ENCODE results near the gene MAP3K9. TPM values are rescaled to one million over a fixed set of nuclear protein-coding genes. Genes with fewer than 3 reads are reported as not detected.

The MAP3K9 gene
- total and polyA plus RNA-seq, 7 donors, result 0.36 to 4.7 (median 0.60) TPM

DNA sequence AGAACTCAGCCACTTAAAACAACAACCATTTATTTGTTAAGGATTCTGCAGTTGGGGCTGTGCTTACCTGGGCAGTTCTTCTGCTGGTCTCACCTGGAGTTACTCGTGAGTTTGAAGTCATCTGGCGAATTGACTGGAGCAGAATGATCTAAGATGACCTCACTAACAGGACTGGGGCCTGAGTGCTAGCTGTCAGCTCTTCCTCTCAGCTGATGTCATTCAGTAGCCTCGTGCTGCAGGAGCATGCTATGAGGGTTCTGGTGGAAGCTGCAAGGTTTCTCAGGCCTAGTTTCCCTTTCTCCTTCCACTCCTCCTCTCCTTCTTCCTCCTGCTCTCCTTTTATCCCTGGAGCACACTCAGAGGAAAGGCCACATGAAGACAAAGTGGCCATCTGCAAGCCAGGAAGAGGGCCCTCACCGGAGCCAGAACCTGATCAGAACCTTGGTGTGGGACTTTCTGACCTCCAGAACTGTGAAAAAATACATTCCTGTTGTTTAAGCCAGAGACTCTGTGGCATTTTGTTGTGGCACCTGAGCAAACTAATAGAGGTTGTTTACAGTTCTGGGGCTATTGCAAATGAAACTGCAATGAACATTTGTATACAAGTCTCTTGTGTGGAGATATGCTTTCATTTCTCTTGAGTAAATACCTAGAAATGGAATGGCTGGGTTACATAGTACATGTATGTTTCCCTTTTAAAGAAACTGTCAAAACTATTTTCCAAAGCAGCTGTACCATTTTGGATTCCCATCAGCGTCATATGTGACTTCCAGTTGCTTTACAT, 21.9 kb upstream of the MAP3K9 start:
- intact Hi-C loops (cut with DNase I), result no loop called here
- DNase-seq, result no peak
- Histone ChIP-seq H3K4me1 (no peaks in the 10 kb centered on the region), H3K36me3 (no peaks in the 10 kb centered on the region), H3K9me3 (no peaks in the 10 kb centered on the region), H3K27me3 (no peaks in the 10 kb centered on the region), H3K27ac (no peak overlapping the region), H3K4me3 (no peak overlapping the region)
- WGBS, 2 donors, result 66 to 67% methylated on average over 5 of the region's 5 CpGs
- TF ChIP-seq, protein P1, sequence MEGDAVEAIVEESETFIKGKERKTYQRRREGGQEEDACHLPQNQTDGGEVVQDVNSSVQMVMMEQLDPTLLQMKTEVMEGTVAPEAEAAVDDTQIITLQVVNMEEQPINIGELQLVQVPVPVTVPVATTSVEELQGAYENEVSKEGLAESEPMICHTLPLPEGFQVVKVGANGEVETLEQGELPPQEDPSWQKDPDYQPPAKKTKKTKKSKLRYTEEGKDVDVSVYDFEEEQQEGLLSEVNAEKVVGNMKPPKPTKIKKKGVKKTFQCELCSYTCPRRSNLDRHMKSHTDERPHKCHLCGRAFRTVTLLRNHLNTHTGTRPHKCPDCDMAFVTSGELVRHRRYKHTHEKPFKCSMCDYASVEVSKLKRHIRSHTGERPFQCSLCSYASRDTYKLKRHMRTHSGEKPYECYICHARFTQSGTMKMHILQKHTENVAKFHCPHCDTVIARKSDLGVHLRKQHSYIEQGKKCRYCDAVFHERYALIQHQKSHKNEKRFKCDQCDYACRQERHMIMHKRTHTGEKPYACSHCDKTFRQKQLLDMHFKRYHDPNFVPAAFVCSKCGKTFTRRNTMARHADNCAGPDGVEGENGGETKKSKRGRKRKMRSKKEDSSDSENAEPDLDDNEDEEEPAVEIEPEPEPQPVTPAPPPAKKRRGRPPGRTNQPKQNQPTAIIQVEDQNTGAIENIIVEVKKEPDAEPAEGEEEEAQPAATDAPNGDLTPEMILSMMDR (IDR thresholded peaks at IDR 0.05), result no peak

DNA sequence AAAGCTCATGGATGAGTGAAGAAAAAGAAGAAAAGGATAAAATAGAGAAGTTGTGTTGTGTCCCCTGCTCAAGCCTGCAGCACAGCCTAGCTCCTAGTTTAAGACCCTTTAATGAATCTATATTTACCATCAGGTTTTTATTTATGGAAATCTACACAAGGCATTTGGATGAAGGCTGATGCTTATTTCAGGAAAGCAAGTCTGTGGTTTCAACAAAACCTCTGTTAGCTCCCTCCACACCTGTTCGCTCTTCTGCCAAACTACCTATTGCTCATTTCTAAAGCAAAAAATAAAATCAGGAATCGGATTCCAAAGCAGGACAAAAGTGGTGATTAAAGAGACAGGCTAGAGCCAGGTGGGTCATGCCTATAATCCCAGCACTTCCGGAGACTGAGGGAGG, 18.9 kb upstream of the MAP3K9 start:
- WGBS, 2 donors, result 76 to 80% methylated on average over 3 of the region's 3 CpGs
- Histone ChIP-seq H3K4me1 (no peaks in the 10 kb centered on the region), H3K27me3 (no peaks in the 10 kb centered on the region), H3K9me3 (no peaks in the 10 kb centered on the region), H3K27ac (no peak overlapping the region), H3K36me3 (no peaks in the 10 kb centered on the region), H3K4me3 (no peak overlapping the region)
- DNase-seq, result no peak
- TF ChIP-seq, protein P1 (IDR thresholded peaks at IDR 0.05), result no peak
- TF ChIP-seq EP300 (IDR thresholded peaks at IDR 0.05) (no peak), POLR2AphosphoS5 (IDR thresholded peaks at IDR 0.05) (no peak), POLR2A (IDR thresholded peaks at IDR 0.05) (no peak)
- intact Hi-C loops (cut with DNase I), result no loop called here

DNA sequence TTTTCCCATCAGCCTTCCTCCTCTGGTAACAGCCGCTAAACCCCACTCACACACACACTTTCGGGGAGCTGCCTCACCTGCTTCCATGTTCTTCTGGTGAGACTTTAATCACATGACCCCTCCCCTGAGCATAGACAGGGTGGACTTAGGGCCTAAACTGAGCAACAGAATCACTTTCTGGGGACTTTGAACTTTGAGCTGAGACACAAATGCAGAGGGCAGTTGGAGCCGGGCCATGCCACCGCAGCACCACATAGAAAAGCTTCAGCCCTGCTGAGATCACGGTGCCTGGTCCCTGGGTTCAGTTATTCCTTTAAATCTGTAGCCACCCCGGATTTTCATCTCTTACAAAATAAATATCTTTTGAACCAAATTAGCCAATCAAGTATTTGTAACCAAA, 18.4 kb upstream of the MAP3K9 start:
- no peak for TF ChIP-seq EP300 (IDR thresholded peaks at IDR 0.05)
- TF ChIP-seq POLR2A (IDR thresholded peaks at IDR 0.05), result no peak
- TF ChIP-seq POLR2AphosphoS5 (IDR thresholded peaks at IDR 0.05), result no peak
- TF ChIP-seq, protein P1 (IDR thresholded peaks at IDR 0.05), result no peak
- Histone ChIP-seq H3K27ac (no peak overlapping the region), H3K4me3 (no peak overlapping the region), H3K27me3 (no peaks in the 10 kb centered on the region), H3K9me3 (no peaks in the 10 kb centered on the region), H3K4me1 (peaks cover 0 to 4% (median 1%) of the 10 kb centered on the region in 4 donors), H3K36me3 (no peaks in the 10 kb centered on the region)
- 41 to 79% methylated on average over 6 of the region's 6 CpGs for WGBS, 2 donors
- DNase-seq, result no peak
- intact Hi-C loops (cut with DNase I), result no loop called here

DNA sequence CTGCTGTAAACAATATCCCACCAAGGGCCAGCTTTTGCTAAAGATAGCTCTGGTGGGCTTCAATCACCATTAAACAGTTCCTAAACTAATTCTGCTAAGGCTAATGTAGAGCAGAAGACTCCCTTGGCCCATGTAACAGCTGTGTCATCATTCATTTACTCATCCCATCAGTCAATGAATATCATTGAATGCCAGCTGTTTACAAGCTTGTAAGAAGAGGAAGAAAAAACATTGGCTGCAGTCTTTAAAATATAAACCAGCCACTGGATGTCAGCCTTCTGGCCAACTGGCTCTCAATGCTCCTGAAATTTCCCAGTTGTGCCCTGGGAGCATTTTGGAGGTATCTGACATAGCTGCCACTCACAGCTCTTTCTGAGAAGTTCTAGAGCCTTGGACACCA, 18.0 kb upstream of the MAP3K9 start:
- TF ChIP-seq POLR2AphosphoS5 (IDR thresholded peaks at IDR 0.05) (no peak), EP300 (IDR thresholded peaks at IDR 0.05) (no peak), POLR2A (IDR thresholded peaks at IDR 0.05) (no peak)
- TF ChIP-seq, protein P1 (IDR thresholded peaks at IDR 0.05), result no peak
- H3K9me3 ChIP-seq, result no peaks in the 10 kb centered on the region
- peaks cover 0 to 7% (median 3%) of the 10 kb centered on the region in 4 donors for H3K4me1 ChIP-seq
- H3K27me3 ChIP-seq, result no peaks in the 10 kb centered on the region
- H3K27ac ChIP-seq, result no peak overlapping the region
- no peak overlapping the region for H3K4me3 ChIP-seq
- H3K36me3 ChIP-seq, result no peaks in the 10 kb centered on the region
- DNase-seq, result no peak
- intact Hi-C loops (cut with DNase I), result no loop called here

DNA sequence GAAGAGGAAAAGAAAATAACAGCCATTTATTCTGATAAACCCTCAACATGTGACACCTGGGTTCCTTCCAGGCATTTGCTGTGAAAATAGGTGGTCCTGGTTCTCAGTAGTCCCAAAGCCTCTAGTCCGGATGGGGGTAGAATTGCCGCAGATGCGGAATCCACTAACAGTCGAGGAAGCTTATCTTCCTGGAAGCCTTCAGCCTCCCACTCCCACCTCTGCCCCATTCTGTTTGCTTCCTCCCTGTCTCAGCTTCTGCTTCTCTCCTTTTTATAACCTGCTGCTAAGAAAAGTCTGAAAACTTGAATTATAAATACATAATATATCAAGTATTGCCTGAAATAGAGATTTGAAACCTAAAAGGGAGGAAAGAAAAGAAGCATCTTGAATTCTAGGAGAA, 14.0 kb upstream of the MAP3K9 start:
- peaks cover 0 to 18% (median 10%) of the 10 kb centered on the region in 4 donors for H3K4me1 ChIP-seq
- DNase-seq, result no peak
- H3K9me3 ChIP-seq, result no peaks in the 10 kb centered on the region
- no peak overlapping the region for H3K27ac ChIP-seq
- WGBS, 2 donors, result 54 to 72% methylated on average over 4 of the region's 4 CpGs
- peak overlapping the region in 1 of 4 donors; percentile 59 for H3K4me3 ChIP-seq
- peaks cover 0 to 14% (median 3%) of the 10 kb centered on the region in 3 donors for H3K27me3 ChIP-seq
- intact Hi-C loops (cut with DNase I), result no loop called here
- TF ChIP-seq POLR2AphosphoS5 (IDR thresholded peaks at IDR 0.05) (no peak), EP300 (IDR thresholded peaks at IDR 0.05) (no peak), POLR2A (IDR thresholded peaks at IDR 0.05) (no peak)
- TF ChIP-seq, protein P1 (IDR thresholded peaks at IDR 0.05), result no peak
- no peaks in the 10 kb centered on the region for H3K36me3 ChIP-seq

Measured in sigmoid colon (tissue), 7 donors.